HepG2 (cell line): ENCODE data around the gene FUCA1.

ENCODE experiments used
- ATAD3A ChIP-seq: sonication (generic); formaldehyde crosslinking; IDR thresholded peaks from 2 replicates; pipeline ENCODE4 v1.4.0; 2020; ENCODE audit warnings: missing genetic modification reagents
- ATF4 ChIP-seq, 2 experiments: fragments of 450-650 bp in 1 of 2; sonication (generic) in 1 of 2; formaldehyde crosslinking; IDR thresholded peaks; 2 replicates each; pipeline versions ENCODE4 v1.5.0 to v1.8.0; 2020 to 2022; ENCODE audit warnings: mild to moderate bottlenecking in 1 of 2, missing genetic modification reagents in 1 of 2
- BORCS8-MEF2B ChIP-seq: sonication (generic); formaldehyde crosslinking; IDR thresholded peaks from 2 replicates; pipeline ENCODE4 v1.8.0; 2022; ENCODE audit warnings: mild to moderate bottlenecking, missing genetic modification reagents
- CBX5 ChIP-seq: sonication (generic); formaldehyde crosslinking; IDR thresholded peaks from 2 replicates; pipeline ENCODE4 v1.4.0; 2020; ENCODE audit warnings: missing genetic modification reagents, borderline replicate concordance
- GABPB1 ChIP-seq: IDR thresholded peaks from 2 replicates; pipeline ENCODE4 v1.6.1; 2016; ENCODE audit warnings: mild to moderate bottlenecking, missing genetic modification reagents, moderate library complexity, missing compliant biosample characterization
- SP1 ChIP-seq, 2 experiments: fragments of 450-650 bp in 1 of 2; sonication (generic) in 1 of 2; formaldehyde crosslinking in 1 of 2; IDR thresholded peaks; 2 replicates each; pipeline versions ENCODE4 v1.4.0 to v1.6.1; 2016 to 2020; ENCODE audit warnings: missing genetic modification reagents in 1 of 2
- ZNF441 ChIP-seq: sonication (generic); formaldehyde crosslinking; IDR thresholded peaks from 2 replicates; pipeline ENCODE4 v1.7.0; 2021; ENCODE audit warnings: missing genetic modification reagents, borderline replicate concordance

GRCh38 chr1:23816906-23817305 lies 51.2 kb downstream of the FUCA1 start:
- TF ChIP-seq ATF4 (CRISPR knock-in tag; IDR thresholded peaks at IDR 0.05) (no peak), CBX5 (CRISPR knock-in tag) (no peak), GABPB1 (no peak), ATAD3A (CRISPR knock-in tag) (no peak), SP1 (IDR thresholded peaks at IDR 0.05) (no peak), SP1 (CRISPR knock-in tag; IDR thresholded peaks at IDR 0.05) (no peak), ZNF441 (no peak), BORCS8-MEF2B (no peak)
